Skeletal muscle tissue (tissue), 4 donors: ENCODE data around the gene MRPS5. TPM values are rescaled to one million over a fixed set of nuclear protein-coding genes. Genes with fewer than 3 reads are reported as not detected.

Source experiments
- H3K27ac ChIP-seq: one replicate; pipeline ENCODE4 v1.7.0; 2013; ENCODE audit warnings: mild to moderate bottlenecking, low read depth, low read length, inconsistent platforms
- H3K27me3 ChIP-seq, 3 donors: one replicate each; pipeline ENCODE4 v1.7.0; 2013; ENCODE audit warnings: low read length in 3 of 3; ENCODE audit not compliant: control insufficient read depth in 3 of 3, insufficient read depth in 3 of 3
- H3K36me3 ChIP-seq, 3 donors: one replicate each; pipeline ENCODE4 v1.7.0; 2013; ENCODE audit warnings: low read length in 3 of 3; ENCODE audit not compliant: control insufficient read depth in 3 of 3, insufficient read depth in 3 of 3
- H3K4me1 ChIP-seq, 3 donors: one replicate each; pipeline ENCODE4 v1.7.0; 2013; ENCODE audit warnings: low read length in 3 of 3, mild to moderate bottlenecking in 3 of 3; ENCODE audit not compliant: control insufficient read depth in 3 of 3, insufficient read depth in 3 of 3
- H3K4me3 ChIP-seq, 3 donors: one replicate each; pipeline ENCODE4 v1.7.0; 2013; ENCODE audit warnings: low read length in 3 of 3
- H3K9ac ChIP-seq, 3 donors: one replicate each; pipeline ENCODE4 v1.7.0; 2013; ENCODE audit warnings: low read length in 3 of 3, mild to moderate bottlenecking in 3 of 3, moderate library complexity in 2 of 3, low read depth in 1 of 3
- H3K9me3 ChIP-seq, 3 donors: one replicate each; pipeline ENCODE4 v1.7.0; 2013; ENCODE audit warnings: low read length in 3 of 3; ENCODE audit not compliant: control insufficient read depth in 3 of 3
- total RNA-seq: library from RNA; depleted of rRNA; stranded (reverse); fragments of >200 nt; gene quantifications from one replicate; pipeline ENCODE4 v1.2.3, GENCODE V29; 2014
- donor health status: Osteomylitis.

MRPS5 gene
- 36.5 TPM for total RNA-seq

- Histone ChIP-seq H3K27ac (peak within 1 kb of the TSS; percentile 89), H3K27me3 (no peaks in the 10 kb centered on the region), H3K9ac (peak within 1 kb of the TSS; percentile 93 to 97 (median 96)), H3K9me3 (no peaks in the 10 kb centered on the region), H3K4me1 (peaks cover 11 to 22% (median 18%) of the 10 kb centered on the region in 3 donors), H3K36me3 (peaks cover 0 to 2% (median 0%) of the 10 kb centered on the region in 3 donors), H3K4me3 (peak within 1 kb of the TSS; percentile 91 to 99 (median 97))
Measured at GRCh38 chr2:95121407-95122196, at the start of gene MRPS5. Gene MRPS5, minus strand, starts transcription at chr2:95121808. Its CDS starts 17 bp downstream, at chr2:95121791.

- no peaks in the 10 kb centered on the region for H3K27me3 ChIP-seq
- H3K9ac ChIP-seq: peak overlapping the region; percentile 95 to 99 (median 98)
- peak overlapping the region; percentile 93 for H3K27ac ChIP-seq
- H3K9me3 ChIP-seq: no peaks in the 10 kb centered on the region
- peaks cover 21 to 24% (median 23%) of the 10 kb centered on the region in 3 donors for H3K4me1 ChIP-seq
- peaks cover 0 to 2% (median 0%) of the 10 kb centered on the region in 3 donors for H3K36me3 ChIP-seq
- peak overlapping the region; percentile 100 for H3K4me3 ChIP-seq
Measured at GRCh38 chr2:95166065-95166763, 44.6 kb upstream of the MRPS5 start.

- Histone ChIP-seq H3K4me1 (peaks cover 21 to 24% (median 23%) of the 10 kb centered on the region in 3 donors), H3K9ac (peak within 1 kb of the TSS; percentile 95 to 99 (median 98)), H3K9me3 (no peaks in the 10 kb centered on the region), H3K36me3 (peaks cover 0 to 2% (median 0%) of the 10 kb centered on the region in 3 donors), H3K27ac (peak within 1 kb of the TSS; percentile 93), H3K27me3 (no peaks in the 10 kb centered on the region), H3K4me3 (peak within 1 kb of the TSS; percentile 100)
Measured at GRCh38 chr2:95165371-95166064, 43.9 kb upstream of the MRPS5 start, which contains the start of gene ZNF2. Gene ZNF2, plus strand, starts transcription at chr2:95165809. Its CDS starts 10,418 bp downstream, at chr2:95176227.

- no peaks in the 10 kb centered on the region for H3K27me3 ChIP-seq
- H3K4me1 ChIP-seq: peaks cover 24 to 27% (median 24%) of the 10 kb centered on the region in 3 donors
- peaks cover 0 to 2% (median 0%) of the 10 kb centered on the region in 3 donors for H3K36me3 ChIP-seq
- H3K9me3 ChIP-seq: no peaks in the 10 kb centered on the region
- peak overlapping the region; percentile 95 to 99 (median 98) for H3K9ac ChIP-seq
- peak overlapping the region; percentile 93 for H3K27ac ChIP-seq
- peak overlapping the region; percentile 100 for H3K4me3 ChIP-seq
Measured at GRCh38 chr2:95165030-95165370, 43.4 kb upstream of the MRPS5 start.

GRCh38 chr2:95159690-95160449 is 38.3 kb upstream of the MRPS5 start, which contains the start of gene ZNF514:
Gene ZNF514, minus strand, starts transcription at chr2:95159848. Its CDS starts 6,595 bp downstream, at chr2:95153253.
- Histone ChIP-seq H3K36me3 (peaks cover 24% of the 10 kb centered on the region in 3 donors), H3K27ac (peak within 1 kb of the TSS; percentile 81), H3K27me3 (no peaks in the 10 kb centered on the region), H3K4me1 (peaks cover 25 to 32% (median 28%) of the 10 kb centered on the region in 3 donors), H3K4me3 (peak within 1 kb of the TSS; percentile 85 to 98 (median 92)), H3K9me3 (peaks cover 0 to 8% (median 2%) of the 10 kb centered on the region in 3 donors), H3K9ac (peak within 1 kb of the TSS; percentile 88 to 91 (median 88))

- peak overlapping the region; percentile 85 to 98 (median 92) for H3K4me3 ChIP-seq
- peaks cover 26 to 32% (median 30%) of the 10 kb centered on the region in 3 donors for H3K36me3 ChIP-seq
Measured at GRCh38 chr2:95158891-95159619, 37.4 kb upstream of the MRPS5 start.

GRCh38 chr2:95158441-95158840 is 36.8 kb upstream of the MRPS5 start:
- peak overlapping the region; percentile 64 for H3K27ac ChIP-seq
- H3K4me1 ChIP-seq: peaks cover 11 to 21% (median 15%) of the 10 kb centered on the region in 3 donors
- H3K9me3 ChIP-seq: peaks cover 2 to 10% (median 3%) of the 10 kb centered on the region in 3 donors
- H3K4me3 ChIP-seq: peak overlapping the region; percentile 85 to 98 (median 92)
- H3K36me3 ChIP-seq: peaks cover 27 to 38% (median 36%) of the 10 kb centered on the region in 3 donors
- H3K27me3 ChIP-seq: no peaks in the 10 kb centered on the region
- H3K9ac ChIP-seq: peak overlapping the region; percentile 88 to 91 (median 88)

More at GRCh38 chr2:95158891-95159619, 37.4 kb upstream of the MRPS5 start:
- H3K27ac ChIP-seq: peak overlapping the region; percentile 64
- peaks cover under 1 to 8% (median 2%) of the 10 kb centered on the region in 3 donors for H3K9me3 ChIP-seq
- peaks cover 17 to 27% (median 21%) of the 10 kb centered on the region in 3 donors for H3K4me1 ChIP-seq
- H3K9ac ChIP-seq: peak overlapping the region; percentile 88 to 91 (median 88)
- H3K27me3 ChIP-seq: no peaks in the 10 kb centered on the region

- H3K9ac ChIP-seq: no peak overlapping the region
- H3K36me3 ChIP-seq: peaks cover 65 to 98% (median 81%) of the 10 kb centered on the region in 3 donors
- H3K27ac ChIP-seq: no peak overlapping the region
- H3K27me3 ChIP-seq: no peaks in the 10 kb centered on the region
- peak overlapping the region in 1 of 3 donors; percentile 33 for H3K4me3 ChIP-seq
- peaks cover 48 to 68% (median 58%) of the 10 kb centered on the region in 3 donors for H3K9me3 ChIP-seq
- no peaks in the 10 kb centered on the region for H3K4me1 ChIP-seq
Measured at GRCh38 chr2:95149397-95149984, 27.9 kb upstream of the MRPS5 start.
